H1 (cell line): ENCODE measurements around the gene PCGF3. TPM values are rescaled to one million over a fixed set of nuclear protein-coding genes. Genes with fewer than 3 reads are reported as not detected.

Experiments used
- HDAC2 ChIP-seq, 2 experiments: fragments of 300-600 bp in 1 of 2; sonication (generic) in 1 of 2; IDR thresholded peaks; 2 replicates each; pipeline ENCODE4 v1.6.1; 2011 to 2012; ENCODE audit warnings: low read depth in 2 of 2, low read length in 2 of 2, mild to moderate bottlenecking in 2 of 2, moderate library complexity in 2 of 2, borderline replicate concordance in 1 of 2, inconsistent platforms in 1 of 2
- SP4 ChIP-seq: IDR thresholded peaks from 2 replicates; pipeline ENCODE4 v1.6.1; 2012; ENCODE audit warnings: low read length, inconsistent platforms
- TBP ChIP-seq: IDR thresholded peaks from 2 replicates; pipeline ENCODE4 v1.6.1; 2011; ENCODE audit warnings: low read depth, low read length, improper control_type of control experiment
- polyA plus RNA-seq, 7 experiments: library from polyadenylated mRNA; depleted of rRNA in 3 of 7; stranded (reverse) in 5 of 7; unstranded in 2 of 7; fragments of >200 nt in 5 of 7; fragments of 200-250 nt in 2 of 7; gene quantifications; 1 replicate in 5 of 7; 2 replicates in 1 of 7; 4 replicates in 1 of 7; pipeline versions ENCODE4 v1.2.1 to v1.2.3, GENCODE V29; 2011 to 2013; ENCODE audit warnings: missing spikeins in 2 of 7, mixed read lengths in 2 of 7
- total RNA-seq: library from RNA; stranded (reverse); fragmentation: NEBNext Ultra II Directional; extraction: Animal tissue kit (Norgen Biotek cat#: 25700); gene quantifications from 2 replicates; pipeline ENCODE4 v1.2.1, GENCODE V29; 2021
- TF ChIP-seq, protein P1 (sequence below): IDR thresholded peaks from 2 replicates; pipeline ENCODE4 v1.6.1; 2012; ENCODE audit warnings: inconsistent platforms

Gene PCGF3
- total and polyA plus RNA-seq, 2 of the 8 experiments (the other 6 are each of a cell fraction or from before 2014, with no cell fraction given): 52.7 to 52.9 TPM

DNA sequence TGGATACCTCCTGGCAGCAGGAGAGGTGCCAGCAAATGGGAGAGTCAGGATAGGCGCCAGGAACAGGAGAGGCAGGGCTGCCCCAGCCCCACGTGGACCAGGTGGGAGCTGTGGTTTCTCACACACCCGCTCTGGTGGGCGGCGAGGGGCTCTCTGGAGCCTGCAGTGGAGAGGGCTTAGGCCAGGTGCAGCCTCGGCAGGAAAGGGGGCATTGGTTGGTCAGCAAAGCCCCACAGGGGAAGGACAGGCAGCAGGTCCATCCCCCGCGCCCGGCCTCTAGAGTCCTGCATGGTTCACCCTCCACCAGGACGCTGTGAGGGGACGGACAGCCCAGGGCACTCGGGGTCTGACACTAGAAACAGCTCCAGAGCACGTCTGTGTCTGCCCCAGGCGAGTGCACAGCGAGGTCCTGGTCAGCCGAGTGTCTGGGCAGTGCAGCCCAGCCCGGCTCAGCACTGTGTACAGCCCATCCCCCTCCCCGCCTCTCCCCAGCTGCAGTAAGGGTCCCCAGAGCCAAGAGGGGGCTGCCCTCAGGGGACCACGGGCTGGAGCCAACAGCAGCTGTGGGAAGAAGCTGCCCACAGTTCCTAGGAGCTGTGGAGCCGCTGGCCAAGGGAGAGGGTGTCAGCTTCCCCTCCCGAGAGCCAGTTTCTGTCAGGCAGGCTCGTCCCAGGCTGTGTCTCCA, 39.7 kb upstream of the PCGF3 start (continued):
- TF ChIP-seq HDAC2 (IDR thresholded peaks at IDR 0.05; ENCODE audit: borderline replicate concordance in 1 of 2, low read depth in 2 of 2, low read length in 2 of 2) (no peak), SP4 (no peak), TBP (no peak)
- TF ChIP-seq, protein P1, sequence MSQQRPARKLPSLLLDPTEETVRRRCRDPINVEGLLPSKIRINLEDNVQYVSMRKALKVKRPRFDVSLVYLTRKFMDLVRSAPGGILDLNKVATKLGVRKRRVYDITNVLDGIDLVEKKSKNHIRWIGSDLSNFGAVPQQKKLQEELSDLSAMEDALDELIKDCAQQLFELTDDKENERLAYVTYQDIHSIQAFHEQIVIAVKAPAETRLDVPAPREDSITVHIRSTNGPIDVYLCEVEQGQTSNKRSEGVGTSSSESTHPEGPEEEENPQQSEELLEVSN: no peak
